ENCODE measurements around the gene SCFD2.
A peak's percentile ranks its signal among the peaks of the same experiment; 100 is the strongest.

Gene SCFD2

DNA sequence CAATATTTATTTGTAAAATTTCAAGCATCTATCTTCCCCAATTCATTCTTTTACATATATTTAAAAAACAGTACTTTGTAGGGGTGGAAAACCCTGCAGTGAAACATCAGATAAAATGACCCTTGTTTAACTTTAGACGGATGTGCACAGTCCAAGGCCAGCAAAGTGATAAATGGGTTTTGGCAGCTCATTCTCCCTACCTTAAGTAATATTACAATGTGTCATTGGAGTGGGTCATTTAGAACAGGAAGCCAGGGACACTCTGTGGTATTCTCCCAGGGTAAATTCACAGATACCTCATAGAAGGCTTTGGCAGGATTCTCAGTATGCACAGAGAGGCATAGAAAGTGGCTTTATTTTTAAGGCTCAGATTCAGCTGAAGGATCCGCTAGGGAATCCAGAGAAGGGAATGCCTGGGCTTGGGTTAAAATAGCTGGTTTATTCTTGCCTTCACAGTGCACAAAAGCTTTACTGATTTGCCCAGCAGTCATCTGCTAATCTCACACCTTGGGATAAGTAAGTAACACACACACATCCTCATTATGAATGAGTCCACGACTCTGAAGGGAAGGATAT is 297.0 kb downstream of the SCFD2 start:
- 100% methylated on average over 1 of the region's 3 CpGs for WGBS (ENCODE audit: insufficient coverage)
- ChIA-PET CTCF (no interaction called here), POLR2A (no interaction called here)
- H3K27me3 ChIP-seq (replicated peaks in 2 of 5; ENCODE audit: control insufficient read depth in 4 of 5, insufficient read depth in 5 of 5, low read length in 4 of 5), result no peaks in the 10 kb centered on the region
- no peak for DNase-seq
- H3K36me3 ChIP-seq (ENCODE audit: control insufficient read depth in 4 of 4, insufficient read depth in 4 of 4, low read length in 3 of 4), result peaks cover 0 to 7% (median 2%) of the 10 kb centered on the region in 4 experiments
- H3K4me1 ChIP-seq (ENCODE audit: control extremely low read depth in 1 of 4, control insufficient read depth in 4 of 4, insufficient read depth in 4 of 4, low read length in 3 of 4), result no peaks in the 10 kb centered on the region
- H3K4me3 ChIP-seq (ENCODE audit: control insufficient read depth in 1 of 7, extremely low read depth in 1 of 7, insufficient read depth in 4 of 7, low read depth in 2 of 7, low read length in 6 of 7), result no peak overlapping the region
- H3K9me3 ChIP-seq (ENCODE audit: control extremely low read depth in 1 of 5, control insufficient read depth in 4 of 5, insufficient read depth in 2 of 5, low read depth in 1 of 5, low read length in 4 of 5), result peaks cover 1 to 15% (median 6%) of the 10 kb centered on the region in 5 experiments
- no peak overlapping the region for H3K27ac ChIP-seq (ENCODE audit: insufficient read depth in 1 of 2, low read depth in 1 of 2, low read length in 2 of 2, poor library complexity in 1 of 2, severe bottlenecking in 2 of 2)

- Histone ChIP-seq H3K4me3 (ENCODE audit: control insufficient read depth in 1 of 7, extremely low read depth in 1 of 7, insufficient read depth in 4 of 7, low read depth in 2 of 7, low read length in 6 of 7) (no peak overlapping the region), H3K36me3 (ENCODE audit: control insufficient read depth in 4 of 4, insufficient read depth in 4 of 4, low read length in 3 of 4) (peaks cover 0 to 7% (median 2%) of the 10 kb centered on the region in 4 experiments), H3K4me1 (ENCODE audit: control extremely low read depth in 1 of 4, control insufficient read depth in 4 of 4, insufficient read depth in 4 of 4, low read length in 3 of 4) (no peaks in the 10 kb centered on the region), H3K27ac (ENCODE audit: insufficient read depth in 1 of 2, low read depth in 1 of 2, low read length in 2 of 2, poor library complexity in 1 of 2, severe bottlenecking in 2 of 2) (no peak overlapping the region), H3K27me3 (replicated peaks in 2 of 5; ENCODE audit: control insufficient read depth in 4 of 5, insufficient read depth in 5 of 5, low read length in 4 of 5) (no peaks in the 10 kb centered on the region), H3K9me3 (ENCODE audit: control extremely low read depth in 1 of 5, control insufficient read depth in 4 of 5, insufficient read depth in 2 of 5, low read depth in 1 of 5, low read length in 4 of 5) (peaks cover 1 to 15% (median 6%) of the 10 kb centered on the region in 5 experiments)
- no CpG with 5 or more reads among the region's 2 CpGs for WGBS (ENCODE audit: insufficient coverage)
- POLR2A ChIA-PET, result no interaction called here
- DNase-seq, result peak in 1 of 3 donors; percentile 2
- CTCF ChIA-PET, result no interaction called here
These were observed 298.6 kb downstream of the SCFD2 start for GRCh38 chr4:53067125-53067802.

DNA sequence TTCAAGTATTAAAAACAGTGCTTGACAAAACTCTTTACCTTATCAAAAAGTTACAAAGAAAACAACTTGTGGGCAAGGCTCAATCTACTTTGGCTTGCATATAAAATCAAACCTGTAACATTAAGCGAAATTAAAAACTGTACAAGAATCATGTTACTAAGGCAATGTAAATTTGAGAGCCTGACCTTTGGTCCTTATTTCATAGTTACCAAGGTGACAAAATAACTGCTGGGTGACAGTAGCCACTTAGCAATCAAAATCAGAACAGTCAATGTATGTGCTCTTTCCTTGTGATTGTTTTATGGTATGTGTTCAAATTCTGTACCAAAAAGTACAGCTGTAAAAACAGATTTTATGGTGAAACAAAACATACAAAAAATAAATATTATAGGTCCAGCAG is 299.7 kb downstream of the SCFD2 start:
- Histone ChIP-seq H3K4me3 (ENCODE audit: control insufficient read depth in 1 of 7, extremely low read depth in 1 of 7, insufficient read depth in 4 of 7, low read depth in 2 of 7, low read length in 6 of 7) (no peak overlapping the region), H3K36me3 (ENCODE audit: control insufficient read depth in 4 of 4, insufficient read depth in 4 of 4, low read length in 3 of 4) (peaks cover 0 to 7% (median 2%) of the 10 kb centered on the region in 4 experiments), H3K27ac (ENCODE audit: insufficient read depth in 1 of 2, low read depth in 1 of 2, low read length in 2 of 2, poor library complexity in 1 of 2, severe bottlenecking in 2 of 2) (no peak overlapping the region), H3K4me1 (ENCODE audit: control extremely low read depth in 1 of 4, control insufficient read depth in 4 of 4, insufficient read depth in 4 of 4, low read length in 3 of 4) (no peaks in the 10 kb centered on the region), H3K27me3 (replicated peaks in 2 of 5; ENCODE audit: control insufficient read depth in 4 of 5, insufficient read depth in 5 of 5, low read length in 4 of 5) (no peaks in the 10 kb centered on the region), H3K9me3 (ENCODE audit: control extremely low read depth in 1 of 5, control insufficient read depth in 4 of 5, insufficient read depth in 2 of 5, low read depth in 1 of 5, low read length in 4 of 5) (peaks cover 0 to 15% (median 6%) of the 10 kb centered on the region in 5 experiments)
- WGBS (ENCODE audit: insufficient coverage), result 100% methylated on average over 1 of the region's 1 CpG
- POLR2A ChIA-PET, result no interaction called here
- no peak for DNase-seq
- CTCF ChIA-PET, result interaction anchor here (0.6 kb wide), 1 partner anchor 21 kb away, joined by 3 read pairs; no protein-coding TSS in a partner anchor

DNA sequence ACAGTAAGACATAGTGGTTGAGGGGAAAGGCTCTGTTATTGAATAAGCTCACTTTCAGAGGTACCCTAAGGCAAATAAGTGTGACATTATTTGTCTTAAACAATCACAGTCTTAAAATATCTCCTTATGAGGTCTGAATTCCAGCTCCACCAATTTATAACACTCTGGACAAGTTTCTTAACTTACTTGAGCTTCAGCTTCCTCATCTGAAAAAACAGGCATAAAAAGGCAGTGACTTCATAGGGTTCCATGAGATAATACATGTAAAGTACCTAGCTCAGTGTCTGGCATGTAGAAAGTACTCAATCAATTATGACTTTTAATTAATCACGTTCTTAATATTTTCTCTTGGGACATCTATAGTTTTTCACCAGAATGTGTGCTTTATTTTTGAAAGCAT is 301.3 kb downstream of the SCFD2 start:
- H3K4me1 ChIP-seq (ENCODE audit: control extremely low read depth in 1 of 4, control insufficient read depth in 4 of 4, insufficient read depth in 4 of 4, low read length in 3 of 4), result no peaks in the 10 kb centered on the region
- peaks cover 0 to 7% (median 2%) of the 10 kb centered on the region in 4 experiments for H3K36me3 ChIP-seq (ENCODE audit: control insufficient read depth in 4 of 4, insufficient read depth in 4 of 4, low read length in 3 of 4)
- ChIA-PET CTCF (no interaction called here), POLR2A (no interaction called here)
- H3K27me3 ChIP-seq (replicated peaks in 2 of 5; ENCODE audit: control insufficient read depth in 4 of 5, insufficient read depth in 5 of 5, low read length in 4 of 5), result no peaks in the 10 kb centered on the region
- no peak overlapping the region for H3K4me3 ChIP-seq (ENCODE audit: control insufficient read depth in 1 of 7, extremely low read depth in 1 of 7, insufficient read depth in 4 of 7, low read depth in 2 of 7, low read length in 6 of 7)
- H3K27ac ChIP-seq (ENCODE audit: insufficient read depth in 1 of 2, low read depth in 1 of 2, low read length in 2 of 2, poor library complexity in 1 of 2, severe bottlenecking in 2 of 2), result no peak overlapping the region
- WGBS (ENCODE audit: insufficient coverage), result no CpG with 5 or more reads among the region's 1 CpG
- DNase-seq, result no peak
- H3K9me3 ChIP-seq (ENCODE audit: control extremely low read depth in 1 of 5, control insufficient read depth in 4 of 5, insufficient read depth in 2 of 5, low read depth in 1 of 5, low read length in 4 of 5), result peaks cover 0 to 15% (median 6%) of the 10 kb centered on the region in 5 experiments

DNA sequence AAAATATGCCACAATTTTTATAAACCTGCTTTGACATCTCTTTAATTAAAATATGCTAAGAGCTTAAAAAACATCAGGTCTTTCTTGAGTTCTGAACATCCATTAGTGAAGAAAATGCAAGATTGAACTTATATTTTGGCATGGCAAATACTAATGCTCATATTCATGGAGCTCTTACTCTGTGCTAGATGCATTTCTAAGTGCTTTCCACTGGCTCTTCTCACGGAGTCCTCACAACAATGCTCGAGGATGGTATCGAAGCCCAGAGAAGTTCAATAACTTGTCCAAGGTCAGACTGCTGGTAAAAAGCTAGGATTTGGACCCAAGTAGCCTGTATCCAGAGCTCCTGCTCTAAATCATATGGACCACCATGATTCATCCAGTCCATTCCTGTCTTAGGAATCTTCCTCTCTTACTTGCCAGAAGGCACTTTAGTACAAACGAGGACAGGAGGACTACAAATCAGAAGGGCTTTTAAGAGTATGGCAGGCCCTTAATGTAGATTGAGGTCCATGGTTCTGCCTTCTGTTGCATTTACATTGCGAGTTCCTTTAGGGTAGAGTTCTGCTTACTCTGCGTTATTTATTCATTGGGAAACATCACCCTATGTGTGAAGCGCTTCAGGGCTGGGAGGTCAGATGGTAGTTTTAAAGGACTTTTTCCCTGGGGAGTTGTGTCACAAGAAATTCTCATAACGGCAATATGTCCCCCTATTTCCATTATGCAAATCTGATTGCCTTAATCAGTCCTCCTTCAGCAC is 304.6 kb downstream of the SCFD2 start:
- Histone ChIP-seq H3K9me3 (ENCODE audit: control extremely low read depth in 1 of 5, control insufficient read depth in 4 of 5, insufficient read depth in 2 of 5, low read depth in 1 of 5, low read length in 4 of 5) (peaks cover 0 to 1% (median 0%) of the 10 kb centered on the region in 5 experiments), H3K27me3 (replicated peaks in 2 of 5; ENCODE audit: control insufficient read depth in 4 of 5, insufficient read depth in 5 of 5, low read length in 4 of 5) (no peaks in the 10 kb centered on the region), H3K27ac (ENCODE audit: insufficient read depth in 1 of 2, low read depth in 1 of 2, low read length in 2 of 2, poor library complexity in 1 of 2, severe bottlenecking in 2 of 2) (no peak overlapping the region), H3K4me1 (ENCODE audit: control extremely low read depth in 1 of 4, control insufficient read depth in 4 of 4, insufficient read depth in 4 of 4, low read length in 3 of 4) (no peaks in the 10 kb centered on the region), H3K36me3 (ENCODE audit: control insufficient read depth in 4 of 4, insufficient read depth in 4 of 4, low read length in 3 of 4) (no peaks in the 10 kb centered on the region), H3K4me3 (ENCODE audit: control insufficient read depth in 1 of 7, extremely low read depth in 1 of 7, insufficient read depth in 4 of 7, low read depth in 2 of 7, low read length in 6 of 7) (no peak overlapping the region)
- POLR2A ChIA-PET, result no interaction called here
- WGBS (ENCODE audit: insufficient coverage), result 99% methylated on average over 6 of the region's 8 CpGs
- CTCF ChIA-PET, result no interaction called here
- DNase-seq, result no peak

GRCh38 chr4:53060278-53060677 is 305.6 kb downstream of the SCFD2 start:
- DNase-seq, result no peak
- 58% methylated on average over 2 of the region's 3 CpGs for WGBS (ENCODE audit: insufficient coverage)
- Histone ChIP-seq H3K9me3 (ENCODE audit: control extremely low read depth in 1 of 5, control insufficient read depth in 4 of 5, insufficient read depth in 2 of 5, low read depth in 1 of 5, low read length in 4 of 5) (peaks cover 0 to 1% (median 0%) of the 10 kb centered on the region in 5 experiments), H3K4me1 (ENCODE audit: control extremely low read depth in 1 of 4, control insufficient read depth in 4 of 4, insufficient read depth in 4 of 4, low read length in 3 of 4) (no peaks in the 10 kb centered on the region), H3K27ac (ENCODE audit: insufficient read depth in 1 of 2, low read depth in 1 of 2, low read length in 2 of 2, poor library complexity in 1 of 2, severe bottlenecking in 2 of 2) (no peak overlapping the region), H3K4me3 (ENCODE audit: control insufficient read depth in 1 of 7, extremely low read depth in 1 of 7, insufficient read depth in 4 of 7, low read depth in 2 of 7, low read length in 6 of 7) (no peak overlapping the region), H3K36me3 (ENCODE audit: control insufficient read depth in 4 of 4, insufficient read depth in 4 of 4, low read length in 3 of 4) (no peaks in the 10 kb centered on the region), H3K27me3 (replicated peaks in 2 of 5; ENCODE audit: control insufficient read depth in 4 of 5, insufficient read depth in 5 of 5, low read length in 4 of 5) (no peaks in the 10 kb centered on the region)
- POLR2A ChIA-PET, result no interaction called here
- CTCF ChIA-PET, result no interaction called here

DNA sequence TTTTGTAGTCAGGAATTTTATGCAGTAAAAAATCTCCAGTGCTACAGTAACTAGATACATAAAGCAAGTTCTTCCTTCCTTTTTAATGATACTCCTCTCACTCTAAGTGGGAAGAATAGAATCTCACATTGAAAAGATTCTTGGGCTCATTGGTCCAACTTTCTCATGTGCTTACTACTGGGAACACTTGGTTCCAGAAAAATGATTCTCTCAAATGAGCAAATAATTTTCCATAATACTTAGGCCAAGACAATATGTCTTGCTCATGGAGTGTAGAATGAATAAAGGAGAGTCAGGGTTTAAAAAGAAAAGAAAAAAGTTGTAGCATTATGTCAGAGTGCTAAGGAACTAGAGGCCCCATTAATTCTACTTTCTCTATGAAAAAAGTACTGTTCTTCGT is 306.0 kb downstream of the SCFD2 start:
- DNase-seq, result no peak
- Histone ChIP-seq H3K36me3 (ENCODE audit: control insufficient read depth in 4 of 4, insufficient read depth in 4 of 4, low read length in 3 of 4) (no peaks in the 10 kb centered on the region), H3K27ac (ENCODE audit: insufficient read depth in 1 of 2, low read depth in 1 of 2, low read length in 2 of 2, poor library complexity in 1 of 2, severe bottlenecking in 2 of 2) (no peak overlapping the region), H3K4me1 (ENCODE audit: control extremely low read depth in 1 of 4, control insufficient read depth in 4 of 4, insufficient read depth in 4 of 4, low read length in 3 of 4) (no peaks in the 10 kb centered on the region), H3K4me3 (ENCODE audit: control insufficient read depth in 1 of 7, extremely low read depth in 1 of 7, insufficient read depth in 4 of 7, low read depth in 2 of 7, low read length in 6 of 7) (no peak overlapping the region), H3K9me3 (ENCODE audit: control extremely low read depth in 1 of 5, control insufficient read depth in 4 of 5, insufficient read depth in 2 of 5, low read depth in 1 of 5, low read length in 4 of 5) (peaks cover 0 to 1% (median 0%) of the 10 kb centered on the region in 5 experiments), H3K27me3 (replicated peaks in 2 of 5; ENCODE audit: control insufficient read depth in 4 of 5, insufficient read depth in 5 of 5, low read length in 4 of 5) (no peaks in the 10 kb centered on the region)
- 100% methylated on average over 1 of the region's 1 CpG for WGBS (ENCODE audit: insufficient coverage)
- POLR2A ChIA-PET, result no interaction called here
- CTCF ChIA-PET, result no interaction called here

Measured in common myeloid progenitor, CD34-positive (primary cell).